Common myeloid progenitor, CD34-positive (primary cell): Measurements from ENCODE around the gene CIBAR2.
A peak's percentile ranks its signal among the peaks of the same experiment; 100 is the strongest.

Experiments used
- CTCF ChIA-PET: fragments of 350-600 bp; sonication (Branson Sonifier 250); formaldehyde crosslinking; loops from one replicate; lab custom pipeline; 2021; ENCODE audit warnings: antibody characterized with exemption; lab: Charles Lee
- POLR2A ChIA-PET: fragments of 350-600 bp; sonication (Branson Sonifier 250); formaldehyde crosslinking; loops from one replicate; lab custom pipeline; 2021; ENCODE audit warnings: antibody characterized with exemption; lab: Charles Lee
- DNase-seq, 3 donors: peaks; one replicate each; pipeline versions ENCODE4 v3.0.0 to v3.0.0-alpha.2; 2013
- H3K27ac ChIP-seq, 2 experiments: 1 replicate in 1 of 2; 2 replicates in 1 of 2; pipeline ENCODE4 v1.7.0; 2013; ENCODE audit warnings: inconsistent platforms in 2 of 2, low read length in 2 of 2, mild to moderate bottlenecking in 2 of 2, low read depth in 1 of 2, moderate library complexity in 1 of 2; ENCODE audit not compliant: severe bottlenecking in 2 of 2, insufficient read depth in 1 of 2, poor library complexity in 1 of 2
- H3K27me3 ChIP-seq, 5 experiments: replicated peaks in 2 of 5; 1 replicate in 3 of 5; 2 replicates in 2 of 5; pipeline versions ENCODE4 v1.6.1 to v1.7.0; 2013; ENCODE audit warnings: low read length in 4 of 5, mild to moderate bottlenecking in 2 of 5, moderate library complexity in 2 of 5, inconsistent platforms in 1 of 5; ENCODE audit not compliant: insufficient read depth in 5 of 5, control insufficient read depth in 4 of 5
- H3K36me3 ChIP-seq, 4 experiments: 1 replicate in 2 of 4; 2 replicates in 2 of 4; pipeline versions ENCODE4 v1.6.1 to v1.7.0; 2013; ENCODE audit warnings: low read length in 3 of 4, control low read depth in 1 of 4, mild to moderate bottlenecking in 1 of 4; ENCODE audit not compliant: control insufficient read depth in 4 of 4, insufficient read depth in 4 of 4
- H3K4me1 ChIP-seq, 4 experiments: 1 replicate in 3 of 4; 2 replicates in 1 of 4; pipeline versions ENCODE4 v1.6.1 to v1.7.1; 2013; ENCODE audit warnings: low read length in 3 of 4, mild to moderate bottlenecking in 3 of 4, control low read depth in 1 of 4, inconsistent platforms in 1 of 4, moderate library complexity in 1 of 4; ENCODE audit not compliant: control insufficient read depth in 4 of 4, insufficient read depth in 4 of 4; ENCODE audit errors: control extremely low read depth in 1 of 4
- H3K4me3 ChIP-seq, 7 experiments: 1 replicate in 4 of 7; 2 replicates in 3 of 7; pipeline versions ENCODE4 v1.5.1 to v1.7.0; 2013; ENCODE audit warnings: mild to moderate bottlenecking in 7 of 7, low read length in 6 of 7, moderate library complexity in 6 of 7, inconsistent platforms in 2 of 7, low read depth in 2 of 7, control low read depth in 1 of 7; ENCODE audit not compliant: insufficient read depth in 4 of 7, control insufficient read depth in 1 of 7; ENCODE audit errors: extremely low read depth in 1 of 7
- H3K9me3 ChIP-seq, 5 experiments: 1 replicate in 4 of 5; 2 replicates in 1 of 5; pipeline versions ENCODE4 v1.6.1 to v1.7.1; 2013; ENCODE audit warnings: low read length in 4 of 5, mild to moderate bottlenecking in 2 of 5, inconsistent platforms in 1 of 5, low read depth in 1 of 5, moderate library complexity in 1 of 5; ENCODE audit not compliant: control insufficient read depth in 4 of 5, insufficient read depth in 2 of 5; ENCODE audit errors: control extremely low read depth in 1 of 5
- WGBS: methylation state at CpG from one replicate; pipeline ENCODE4 v1.1.5; 2013; ENCODE audit not compliant: insufficient coverage; 5-methylcytosine and 5-hydroxymethylcytosine counted together

Gene CIBAR2

GRCh38 chr16:85078952-85079351 is 33.3 kb downstream of the CIBAR2 start:
- peaks cover 0 to 10% (median 0%) of the 10 kb centered on the region in 5 experiments for H3K27me3 ChIP-seq
- no peak for DNase-seq
- no peaks in the 10 kb centered on the region for H3K36me3 ChIP-seq
- H3K4me3 ChIP-seq = no peak overlapping the region
- peaks cover 0 to 59% (median 49%) of the 10 kb centered on the region in 4 experiments for H3K4me1 ChIP-seq
- 98% methylated on average over 9 of the region's 10 CpGs for WGBS
- no peaks in the 10 kb centered on the region for H3K9me3 ChIP-seq
- H3K27ac ChIP-seq = no peak overlapping the region
- CTCF ChIA-PET = interaction anchor here (1.2 to 1.8 kb wide), 2 partner anchors 10 to 11 kb away, joined by 3 to 6 read pairs; no protein-coding TSS in a partner anchor
- POLR2A ChIA-PET = no interaction called here

GRCh38 chr16:85078226-85078625 is 34.0 kb downstream of the CIBAR2 start:
- 53% methylated on average over 10 of the region's 10 CpGs for WGBS
- no peak overlapping the region for H3K4me3 ChIP-seq
- H3K36me3 ChIP-seq = no peaks in the 10 kb centered on the region
- H3K27me3 ChIP-seq = peaks cover 0 to 10% (median 0%) of the 10 kb centered on the region in 5 experiments
- ChIA-PET CTCF (interaction anchor here (0.9 to 1.9 kb wide), 4 partner anchors 9 to 18 kb away, joined by 3 to 6 read pairs (median 4); no protein-coding TSS in a partner anchor), POLR2A (no interaction called here)
- H3K4me1 ChIP-seq = peaks cover 0 to 52% (median 42%) of the 10 kb centered on the region in 4 experiments
- H3K27ac ChIP-seq = no peak overlapping the region
- no peaks in the 10 kb centered on the region for H3K9me3 ChIP-seq
- DNase-seq = peak in 2 of 3 donors; percentile 56 to 60

DNA sequence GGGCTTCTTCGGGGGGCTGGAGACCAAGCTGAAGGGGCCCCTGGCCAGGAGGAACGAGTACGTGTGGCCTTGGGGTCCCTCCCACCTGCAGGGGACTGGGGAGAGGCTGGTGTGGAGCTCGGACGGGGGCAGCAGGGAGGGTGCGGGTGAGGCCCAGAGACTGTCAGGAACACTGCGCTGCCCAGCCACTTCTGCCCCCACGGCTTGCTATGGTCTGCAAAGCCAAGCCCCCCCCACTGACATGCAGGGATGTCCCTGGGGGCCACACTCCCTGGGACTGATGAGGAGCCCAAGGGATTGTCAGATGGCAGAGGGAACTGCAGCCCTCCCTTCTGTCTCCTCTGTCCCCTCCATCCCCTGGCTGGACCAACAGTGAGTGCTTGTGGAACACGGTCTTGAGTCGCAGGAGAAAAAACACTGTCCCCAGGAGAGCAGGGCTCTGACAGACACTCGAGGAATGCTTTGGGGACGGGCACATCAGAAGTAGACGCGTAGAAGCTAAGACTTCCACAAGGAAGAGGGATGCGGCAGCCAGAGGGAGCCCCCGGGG is 34.6 kb downstream of the CIBAR2 start:
- no peak for DNase-seq
- ChIA-PET CTCF (interaction anchor here (0.9 to 1.9 kb wide), 4 partner anchors 9 to 323 kb away, joined by 3 to 6 read pairs (median 4); no protein-coding TSS in a partner anchor), POLR2A (no interaction called here)
- Histone ChIP-seq H3K36me3 (no peaks in the 10 kb centered on the region), H3K27ac (no peak overlapping the region), H3K27me3 (peaks cover 0 to 5% (median 0%) of the 10 kb centered on the region in 5 experiments), H3K9me3 (no peaks in the 10 kb centered on the region), H3K4me1 (peaks cover 0 to 46% (median 36%) of the 10 kb centered on the region in 4 experiments), H3K4me3 (peak overlapping the region in 1 of 7 experiments; percentile 7)
- 72% methylated on average over 14 of the region's 16 CpGs for WGBS

DNA sequence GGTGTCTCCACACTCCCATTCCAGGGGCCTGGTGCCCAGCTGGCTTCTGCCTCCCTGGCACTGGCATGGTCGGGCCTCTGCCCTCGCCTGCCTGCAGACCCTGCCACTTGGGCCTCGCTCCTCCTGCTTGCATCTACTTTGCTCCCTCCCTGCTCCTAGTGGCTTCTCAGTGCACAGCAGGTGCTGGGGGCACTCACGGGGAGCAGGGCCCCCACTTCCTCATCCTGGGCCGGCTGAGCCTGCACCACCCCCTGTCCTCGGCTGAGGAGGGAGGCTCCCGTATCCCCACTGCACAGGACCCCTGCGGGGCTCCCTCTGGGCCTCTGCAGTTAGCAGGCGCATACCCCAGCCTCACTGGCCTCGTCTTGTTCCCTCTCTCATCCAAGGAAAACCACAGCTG is 35.2 kb downstream of the CIBAR2 start:
- 31% methylated on average over 7 of the region's 10 CpGs for WGBS
- POLR2A ChIA-PET = no interaction called here
- peak; percentile 26 to 61 (median 57) for DNase-seq

GRCh38 chr16:85075236-85075924 is 36.9 kb downstream of the CIBAR2 start:
- no peak overlapping the region for H3K4me3 ChIP-seq
- ChIA-PET CTCF (interaction anchor here (0.8 to 1.4 kb wide), 4 partner anchors 8 to 20 kb away, joined by 3 to 4 read pairs (median 4); no protein-coding TSS in a partner anchor), POLR2A (no interaction called here)
- H3K27me3 ChIP-seq = peaks cover 0 to 2% (median 0%) of the 10 kb centered on the region in 5 experiments
- H3K36me3 ChIP-seq = no peaks in the 10 kb centered on the region
- WGBS = 96% methylated on average over 10 of the region's 16 CpGs
- no peak overlapping the region for H3K27ac ChIP-seq
- no peaks in the 10 kb centered on the region for H3K9me3 ChIP-seq
- DNase-seq = no peak
- H3K4me1 ChIP-seq = peaks cover 0 to 33% (median 29%) of the 10 kb centered on the region in 4 experiments

More for the DNA sequence above, 35.2 kb downstream of the CIBAR2 start:
- Histone ChIP-seq H3K9me3 (no peaks in the 10 kb centered on the region), H3K27ac (no peak overlapping the region), H3K4me1 (peaks cover 0 to 40% (median 31%) of the 10 kb centered on the region in 4 experiments), H3K4me3 (peak overlapping the region in 1 of 7 experiments; percentile 11), H3K27me3 (peaks cover 0 to 2% (median 0%) of the 10 kb centered on the region in 5 experiments), H3K36me3 (no peaks in the 10 kb centered on the region)
- CTCF ChIA-PET = interaction anchor here (1.0 to 1.9 kb wide), 5 partner anchors 12 to 323 kb away, joined by 3 to 5 read pairs (median 4); no protein-coding TSS in a partner anchor

- no peaks in the 10 kb centered on the region for H3K9me3 ChIP-seq
- H3K27ac ChIP-seq = no peak overlapping the region
- ChIA-PET CTCF (interaction anchor here (1.5 to 3.2 kb wide), 2 partner anchors 11 to 17 kb away, joined by 8 to 26 read pairs; no protein-coding TSS in a partner anchor), POLR2A (no interaction called here)
- H3K27me3 ChIP-seq = peaks cover 0 to 2% (median 0%) of the 10 kb centered on the region in 5 experiments
- H3K4me3 ChIP-seq = no peak overlapping the region
- H3K36me3 ChIP-seq = no peaks in the 10 kb centered on the region
- no peak for DNase-seq
- whole genome bisulfite sequencing = 99% methylated on average over 5 of the region's 6 CpGs
- peaks cover 0 to 33% (median 29%) of the 10 kb centered on the region in 4 experiments for H3K4me1 ChIP-seq
Observed at GRCh38 chr16:85074225-85074914, 37.9 kb downstream of the CIBAR2 start.
